Islet of Langerhans (tissue), 1 donor: ENCODE data around the gene SLC34A3.

Experiments used
- FAIRE-seq: peaks from one replicate; lab custom pipeline; 2011; peaks lifted over from hg19 to GRCh38; lab: Jason Lieb, UNC

The SLC34A3 gene

DNA sequence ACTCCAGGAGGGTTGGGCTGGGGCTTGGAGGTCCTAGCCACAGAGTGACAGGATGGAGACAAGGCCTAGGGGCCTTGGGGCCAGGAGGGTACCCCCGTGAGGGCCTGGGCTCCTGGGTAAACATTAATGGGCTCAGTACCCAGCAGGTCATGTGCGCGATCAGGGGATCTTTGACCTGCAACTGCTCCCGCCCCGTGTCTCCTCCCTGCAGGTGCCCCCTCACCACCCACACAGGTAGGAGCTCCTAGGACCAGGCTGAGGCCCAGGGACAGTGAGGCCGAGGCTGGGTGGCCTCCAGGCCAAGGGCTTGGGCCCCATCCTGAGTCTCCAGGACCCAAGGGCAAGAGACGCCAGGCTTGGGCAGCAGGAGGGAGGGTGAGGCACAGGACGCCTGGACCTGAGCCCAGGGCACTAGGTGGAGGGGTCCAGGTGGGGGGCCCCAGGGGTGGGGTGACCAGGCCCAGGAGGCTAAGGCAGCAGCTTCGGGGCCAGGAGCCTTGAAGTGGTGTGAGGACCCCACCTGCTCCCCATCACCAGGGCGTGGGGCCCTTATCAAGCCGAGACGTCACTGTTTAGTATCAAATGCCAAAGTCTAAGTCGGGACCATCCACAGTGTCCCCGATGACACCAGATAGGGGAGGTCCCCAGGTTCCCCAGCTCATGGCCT, at the start of gene SLC34A3:
SLC34A3 (plus strand) TSS at position 197 of the 667 bp plus-strand sequence. CDS start 802 bp downstream, outside the sequence.
- no peak for FAIRE-seq

DNA sequence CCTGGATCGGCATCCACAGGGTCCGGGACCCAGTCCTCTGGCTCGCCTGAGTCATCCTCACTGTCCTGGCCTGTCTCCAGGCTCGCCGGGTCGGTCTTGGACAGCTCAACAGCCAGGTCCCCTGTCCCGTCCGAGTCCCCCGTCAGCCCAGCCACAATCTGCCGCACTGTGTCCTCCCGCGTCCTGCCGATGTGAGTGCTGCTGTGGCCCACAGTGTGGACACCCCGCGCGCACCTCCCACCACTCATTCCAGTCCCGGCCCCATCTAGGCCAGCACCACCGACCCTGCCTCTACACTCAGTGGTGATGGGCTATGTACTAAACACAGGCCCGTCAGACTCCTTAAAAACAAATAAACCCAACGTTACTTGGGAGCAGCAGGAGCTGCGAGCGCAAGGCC, 49.0 kb upstream of the SLC34A3 start:
- FAIRE-seq: no peak

DNA sequence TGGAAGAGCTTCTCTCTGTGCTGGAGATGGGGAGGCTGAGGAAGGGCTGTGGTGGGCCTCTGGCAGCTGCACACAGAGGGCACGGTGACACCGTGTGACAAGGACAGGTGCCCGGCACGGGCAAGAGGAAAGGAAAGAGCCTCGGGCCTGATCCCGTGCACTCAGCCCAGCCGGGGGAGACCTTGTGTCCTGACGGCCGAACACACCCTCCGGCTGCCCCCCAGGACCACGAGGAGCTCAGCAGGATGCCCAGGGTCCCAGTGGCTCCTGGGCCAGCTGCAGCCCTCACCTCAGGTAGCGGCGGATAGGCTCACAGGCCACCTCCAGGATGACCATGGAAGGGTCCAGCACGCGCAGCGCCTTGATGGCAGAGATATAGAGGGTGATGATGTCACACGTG, 47.9 kb upstream of the SLC34A3 start:
- FAIRE-seq: no peak

DNA sequence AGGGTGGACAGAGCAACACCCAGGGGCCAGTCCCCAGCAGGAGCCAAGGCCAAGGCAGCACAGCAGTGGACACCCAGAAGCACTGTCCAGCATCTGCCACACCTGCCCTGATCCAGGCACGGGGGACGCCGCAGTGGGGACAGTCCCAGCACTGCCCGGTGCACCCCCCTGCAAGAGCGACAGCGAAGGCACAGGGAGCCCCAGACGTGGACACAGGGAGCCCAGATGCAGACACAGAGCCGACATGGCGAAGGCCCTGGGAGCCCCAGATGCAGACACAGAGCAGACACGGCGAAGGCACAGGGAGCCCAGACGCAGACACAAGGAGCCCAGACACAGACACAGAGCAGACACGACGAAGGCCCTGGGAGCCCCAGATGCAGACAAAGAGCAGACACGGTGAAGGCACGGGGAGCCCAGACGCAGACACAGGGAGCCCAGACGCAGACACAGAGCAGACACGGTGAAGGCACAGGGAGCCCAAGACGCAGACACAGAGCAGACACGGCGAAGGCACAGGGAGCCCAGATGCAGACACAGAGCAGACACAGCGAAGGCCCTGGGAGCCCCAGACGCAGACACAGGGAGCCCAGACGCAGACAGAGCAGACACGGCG, 46.6 kb upstream of the SLC34A3 start:
- FAIRE-seq: no peak

DNA sequence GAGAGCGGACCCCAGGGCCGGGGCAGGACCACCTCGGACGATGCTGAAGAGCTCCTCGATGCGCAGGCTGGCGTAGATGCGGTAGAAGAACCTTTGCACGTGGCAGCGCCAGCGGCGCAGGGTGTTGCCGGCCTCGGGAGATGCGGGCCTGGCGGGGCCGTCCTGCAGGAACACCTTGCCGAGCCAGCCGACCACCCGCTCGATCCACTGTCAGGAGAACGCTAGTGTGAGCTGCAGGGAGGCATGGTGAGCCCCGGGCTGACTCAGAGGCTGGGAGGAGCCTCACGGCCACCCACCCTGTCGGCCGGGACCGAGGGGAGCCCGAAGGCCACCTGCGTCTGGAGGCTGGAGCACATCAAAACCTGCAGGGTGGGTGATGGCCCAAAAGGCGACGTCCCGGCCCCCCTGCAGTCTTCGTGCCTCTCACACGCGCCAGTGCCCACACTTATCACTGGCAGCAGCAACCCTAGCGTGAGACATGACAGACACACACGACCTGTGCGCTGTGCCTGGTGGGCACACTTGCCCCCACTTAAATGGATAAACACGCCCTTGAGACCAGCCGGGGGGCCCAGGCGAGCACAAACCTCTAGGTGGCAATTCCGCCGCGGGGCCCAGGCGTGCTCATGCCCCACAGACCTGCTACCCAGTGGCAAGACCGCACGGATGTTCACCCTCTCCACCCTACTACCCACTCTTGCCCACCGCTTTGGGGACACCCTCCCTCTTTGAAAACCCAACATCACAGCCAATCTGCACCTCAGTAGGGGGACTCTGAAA, 45.6 kb upstream of the SLC34A3 start:
- FAIRE-seq: no peak

DNA sequence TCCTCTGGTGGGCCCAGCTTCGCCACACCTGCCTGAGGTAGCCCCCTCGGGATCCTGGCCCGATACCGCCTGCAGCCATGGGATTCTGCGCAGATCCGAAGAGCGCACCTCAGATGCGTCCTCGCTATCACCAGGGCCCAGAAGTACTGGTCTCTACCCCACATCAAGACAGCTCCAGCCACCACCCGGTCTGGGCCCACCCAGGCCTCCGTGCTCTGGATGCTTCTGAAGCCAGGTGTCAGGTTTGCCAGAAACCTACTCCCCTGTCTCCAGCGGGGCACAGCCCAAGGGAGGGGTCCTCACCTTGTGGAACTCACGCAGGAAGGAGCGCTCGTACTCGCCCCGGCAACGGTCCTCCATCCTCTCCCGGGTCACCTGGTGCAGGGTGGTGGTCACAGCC, 44.8 kb upstream of the SLC34A3 start:
- no peak for FAIRE-seq

DNA sequence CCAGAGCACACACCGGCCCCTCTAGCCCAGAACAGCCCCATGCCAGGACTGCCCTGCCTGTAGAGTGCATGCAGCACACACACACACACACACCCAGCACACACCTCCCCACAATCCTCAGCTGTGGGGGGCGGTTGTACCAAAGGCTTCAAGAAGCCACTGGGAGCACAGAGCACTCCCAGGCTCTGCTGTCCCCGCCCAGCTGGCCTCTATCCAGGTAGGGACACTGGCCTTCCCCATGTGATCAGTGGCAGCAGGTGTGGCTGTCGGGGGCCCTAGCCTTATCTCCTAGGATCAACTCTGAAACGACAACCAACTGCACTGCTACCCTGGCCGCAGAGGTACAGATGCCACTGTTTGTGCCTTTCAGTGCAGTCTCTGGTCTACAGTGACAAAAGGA, 44.3 kb upstream of the SLC34A3 start:
- no peak for FAIRE-seq

DNA sequence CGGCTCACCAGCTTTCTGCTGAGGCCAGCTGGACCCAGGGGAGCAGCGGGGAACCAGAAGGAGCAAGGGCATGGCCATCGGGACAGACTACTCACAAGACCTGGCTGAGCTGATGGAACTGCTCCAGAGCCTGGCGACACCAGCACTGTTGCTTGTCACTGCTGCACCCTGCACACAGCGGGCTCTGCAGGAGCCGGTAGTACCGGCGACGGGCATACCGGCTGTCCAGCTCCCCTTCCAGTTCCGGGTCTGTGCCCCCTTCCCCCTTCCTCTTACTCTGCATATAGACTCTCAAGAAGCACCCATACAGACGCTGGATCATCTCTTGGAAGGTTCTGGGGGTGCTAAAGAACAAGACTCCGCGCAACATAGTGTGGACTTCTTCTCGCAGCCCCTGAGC, 43.3 kb upstream of the SLC34A3 start:
- no peak for FAIRE-seq

DNA sequence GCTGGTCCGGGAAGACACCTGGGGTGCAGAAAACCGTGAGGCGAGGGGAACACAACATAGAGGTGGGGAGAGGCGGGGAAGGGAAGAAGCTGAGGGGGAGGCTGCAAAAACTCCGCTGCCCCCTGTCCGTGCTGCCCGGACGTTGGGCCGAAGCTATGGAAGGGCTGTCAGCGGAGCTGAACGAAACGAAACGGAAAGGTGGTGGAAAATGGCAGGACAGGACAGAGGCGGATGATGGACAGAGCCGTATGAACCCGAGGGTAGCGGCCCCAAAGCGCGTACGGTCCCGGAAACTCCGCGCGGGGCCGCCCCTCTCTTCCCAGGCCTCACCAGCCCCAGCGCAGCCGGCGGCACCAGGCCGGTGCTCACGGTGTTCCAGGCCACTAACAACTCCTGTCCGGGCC, 42.6 kb upstream of the SLC34A3 start:
- no peak for FAIRE-seq

DNA sequence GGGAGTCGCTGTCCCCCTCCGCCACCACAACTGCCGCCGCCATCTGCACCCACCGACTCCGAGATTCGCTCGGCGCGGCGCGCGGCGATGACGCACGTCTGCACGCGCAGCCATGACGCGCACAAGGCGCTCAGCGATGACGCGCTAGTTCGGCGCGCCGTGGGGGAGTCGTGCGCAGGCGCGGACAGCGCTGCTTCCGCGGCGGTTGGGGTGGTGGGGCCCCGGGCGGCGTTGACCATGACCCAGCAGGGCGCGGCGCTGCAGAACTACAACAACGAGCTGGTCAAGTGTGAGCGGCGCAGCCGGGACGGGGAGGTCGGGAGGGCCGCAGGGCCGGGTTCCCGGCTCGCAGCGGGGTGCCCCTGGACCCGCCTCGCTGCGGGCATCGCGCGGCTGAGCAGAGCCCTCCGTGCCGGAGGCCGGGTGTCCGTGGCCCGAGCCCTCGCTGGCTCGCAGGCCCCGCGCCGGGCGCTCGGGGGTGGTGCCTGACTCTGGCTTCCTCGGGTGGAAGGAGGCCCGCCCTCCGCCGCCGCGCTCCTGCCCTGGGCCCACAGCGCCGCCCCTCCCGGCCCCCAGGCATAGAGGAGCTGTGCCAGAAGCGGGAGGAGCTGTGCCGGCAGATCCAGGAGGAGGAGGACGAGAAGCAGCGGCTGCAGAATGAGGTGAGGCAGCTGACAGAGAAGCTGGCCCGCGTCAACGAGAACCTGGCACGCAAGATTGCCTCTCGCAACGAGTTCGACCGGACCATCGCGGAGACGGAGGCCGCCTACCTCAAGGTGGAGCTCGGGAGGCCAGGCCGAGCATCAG, 42.0 kb upstream of the SLC34A3 start, which contains the start of the genes ANAPC2 and SSNA1:
ANAPC2 (minus strand) TSS at position 71 of the 807 bp plus-strand sequence; CDS start at position 43, 28 bp downstream.
SSNA1 (plus strand) TSS at position 187 of the 807 bp plus-strand sequence; CDS start at position 238, 51 bp downstream.
- FAIRE-seq: no peak

DNA sequence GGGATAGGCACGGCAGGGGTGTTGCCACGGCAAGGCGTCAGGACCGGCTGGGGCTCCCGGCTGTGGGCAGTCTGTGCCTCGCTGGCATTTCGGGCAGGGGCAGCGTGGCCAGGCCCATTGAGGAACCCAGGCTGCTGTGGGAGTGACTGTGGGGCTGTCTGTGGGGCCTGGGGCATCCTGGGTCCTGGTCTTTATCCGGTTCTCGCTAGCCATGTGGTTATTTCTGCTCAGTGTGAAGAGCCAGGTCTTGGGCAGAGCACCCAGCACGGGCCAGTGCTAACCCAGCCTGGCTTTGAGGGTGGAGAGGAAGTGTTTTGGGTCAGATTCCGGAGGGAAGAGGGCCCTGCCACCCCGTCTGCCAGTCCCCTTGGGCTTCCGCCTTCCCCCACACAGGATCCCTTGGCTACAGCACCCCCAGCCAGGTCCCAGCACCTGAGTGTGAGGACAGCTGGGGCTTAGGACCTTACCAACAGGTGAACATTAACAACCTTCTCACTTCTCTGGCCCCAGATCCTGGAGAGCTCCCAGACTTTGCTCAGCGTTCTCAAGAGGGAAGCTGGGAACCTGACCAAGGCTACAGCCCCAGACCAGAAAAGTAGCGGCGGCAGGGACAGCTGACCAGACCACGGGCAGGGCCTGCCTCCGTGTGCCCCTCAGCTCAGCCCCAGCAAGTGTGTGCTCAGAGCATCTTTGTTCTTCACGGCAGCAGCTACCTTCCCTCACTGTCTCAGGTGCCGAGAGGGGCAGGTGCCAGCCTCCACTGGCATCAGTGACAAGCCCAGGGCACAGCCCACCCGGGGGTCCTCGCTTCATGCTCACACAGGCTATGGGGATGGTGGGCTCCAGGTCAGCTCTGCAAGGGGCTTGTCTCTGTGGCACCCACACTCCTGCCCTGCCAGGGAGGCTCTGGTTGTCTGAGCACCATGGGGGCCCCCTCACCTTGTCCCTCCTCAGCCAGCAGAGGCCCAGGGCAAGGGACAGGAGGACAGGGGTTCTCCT, 41.1 kb upstream of the SLC34A3 start:
- FAIRE-seq: no peak

DNA sequence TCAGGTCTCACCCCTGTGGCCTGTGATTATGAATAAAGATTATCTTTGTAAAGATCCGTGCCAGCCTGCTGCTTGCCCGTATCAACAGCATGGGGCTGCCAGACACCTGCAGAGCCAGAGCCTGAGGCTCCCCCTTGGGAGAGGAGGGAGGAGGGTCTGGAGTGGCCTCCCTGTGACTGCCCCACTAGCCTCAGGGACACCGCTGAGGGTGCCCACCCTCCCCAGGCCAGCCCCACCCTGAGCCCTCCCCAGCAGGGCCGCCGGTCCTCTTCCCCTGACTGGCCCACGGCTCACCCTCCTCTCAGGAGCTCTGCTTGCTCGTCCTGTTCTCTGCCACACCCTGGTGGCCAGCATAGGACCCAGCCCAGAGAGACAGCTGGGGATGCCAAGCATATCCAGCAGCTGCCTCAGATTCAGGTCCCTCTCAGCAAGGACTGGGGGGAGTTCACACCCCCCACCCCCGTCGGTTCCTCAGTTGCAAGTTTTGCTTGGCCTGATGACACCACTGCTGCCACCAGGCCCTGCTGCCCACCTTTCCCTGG, 40.3 kb upstream of the SLC34A3 start:
- FAIRE-seq: no peak

DNA sequence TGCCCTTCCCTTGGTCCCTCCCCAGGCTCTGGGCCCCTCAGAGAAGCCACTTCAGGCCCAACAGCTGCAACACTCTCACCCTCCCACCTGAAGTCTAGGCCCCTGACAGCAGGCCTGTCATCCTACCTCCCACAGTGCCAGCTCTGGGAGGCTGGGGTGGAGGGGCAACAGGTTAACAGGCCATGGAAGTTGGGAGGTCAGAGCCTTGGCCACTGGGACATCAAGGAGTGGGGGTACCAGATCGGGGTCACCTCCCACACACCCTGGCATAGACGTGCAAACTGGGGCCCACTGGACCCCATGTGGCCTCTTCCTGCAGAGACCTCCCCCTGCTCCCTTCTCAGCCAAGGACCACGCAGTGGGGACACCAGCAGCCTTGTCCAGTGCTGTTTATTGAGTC, 39.5 kb upstream of the SLC34A3 start:
- no peak for FAIRE-seq

DNA sequence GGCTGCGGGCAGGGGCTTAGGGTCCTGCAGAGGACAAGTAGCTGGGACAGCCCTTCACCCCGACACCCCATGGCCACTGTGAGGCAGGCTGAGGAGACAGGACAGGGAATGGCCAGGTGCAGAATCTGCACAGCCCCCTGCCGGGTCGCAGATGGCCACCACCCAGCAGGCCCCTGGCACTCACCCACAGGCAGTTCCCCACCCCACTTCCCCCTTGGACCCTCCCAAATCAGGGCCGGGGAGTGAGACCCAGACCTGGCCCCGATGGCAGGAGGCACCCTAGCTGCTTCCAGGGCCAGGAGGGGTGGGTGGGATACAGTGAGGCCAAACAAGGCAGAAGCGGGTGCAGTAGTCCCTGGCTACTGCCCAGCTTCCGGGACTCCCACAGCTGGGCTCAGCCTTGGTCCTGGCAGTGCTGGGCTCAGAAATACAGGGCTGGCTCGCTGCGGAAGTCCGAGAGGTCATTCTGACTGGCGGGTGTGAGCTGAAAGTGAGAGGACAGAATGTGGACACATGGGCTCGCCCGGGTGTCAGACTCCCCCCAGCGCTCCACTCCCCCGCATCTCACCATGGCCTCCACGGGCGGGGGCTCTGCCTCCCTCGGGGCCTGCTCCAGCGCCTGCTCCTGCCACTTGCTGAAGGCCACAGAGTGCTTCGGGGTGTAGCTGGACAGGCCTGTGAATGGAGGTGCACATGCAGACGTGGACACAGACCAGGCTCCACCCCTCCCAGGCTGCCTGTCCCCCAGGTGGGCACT, 38.8 kb upstream of the SLC34A3 start:
- no peak for FAIRE-seq

DNA sequence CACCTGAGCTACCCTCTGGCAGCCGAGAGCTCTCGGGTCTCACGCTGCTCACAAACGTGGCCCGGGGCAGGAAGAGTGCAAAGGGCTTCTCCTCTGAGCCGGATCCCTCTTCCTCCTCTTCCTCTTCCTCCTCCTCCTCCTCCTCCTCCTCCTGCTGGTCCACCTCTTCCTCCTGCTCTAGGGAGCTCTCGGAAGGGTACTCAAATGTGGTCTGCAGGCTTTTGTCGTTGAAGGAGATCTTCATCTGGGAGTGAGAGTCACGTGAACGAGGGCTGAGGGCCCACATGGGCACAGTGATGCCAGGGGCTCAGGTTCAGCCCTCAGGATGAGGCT, 38.3 kb upstream of the SLC34A3 start:
- FAIRE-seq: no peak

DNA sequence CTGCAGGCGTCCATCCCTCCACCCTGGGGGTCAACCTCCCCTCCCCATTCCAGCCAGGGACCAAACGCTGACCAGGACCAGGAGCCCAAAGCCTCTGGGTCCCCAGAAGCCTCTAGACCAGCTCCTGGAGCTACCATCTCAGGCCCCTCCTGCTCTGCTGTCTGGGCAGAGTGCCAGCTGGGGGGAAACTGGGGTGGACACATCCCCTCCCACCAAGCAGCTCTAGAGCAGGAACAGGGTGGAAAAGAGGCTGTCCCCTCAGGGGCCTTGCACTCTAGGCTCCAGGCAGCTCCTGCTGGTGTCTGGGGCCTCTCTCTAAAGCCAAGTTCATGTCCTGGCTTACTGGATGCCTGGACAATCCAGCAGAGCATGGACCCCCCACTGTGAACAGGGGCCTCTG, 37.8 kb upstream of the SLC34A3 start:
- no peak for FAIRE-seq

DNA sequence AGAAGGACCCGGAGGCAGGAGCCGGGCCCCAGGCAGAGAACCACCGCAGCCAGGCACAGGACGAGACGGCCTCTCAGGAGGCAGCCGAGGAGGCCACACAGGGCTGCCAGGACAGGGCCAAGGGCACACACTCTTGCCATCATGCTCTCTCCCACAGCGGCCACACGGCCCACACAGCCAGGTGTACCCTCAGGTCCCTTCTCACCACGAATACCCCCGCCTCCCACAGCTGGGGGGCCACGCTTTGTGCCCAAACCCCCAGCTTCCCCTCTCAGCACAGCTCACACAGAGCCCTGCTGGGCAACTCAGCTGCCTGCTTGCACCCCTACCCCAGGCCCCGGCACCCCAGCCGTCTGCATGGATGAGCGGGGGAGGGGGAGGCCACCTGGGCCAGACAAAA, 36.9 kb upstream of the SLC34A3 start:
- FAIRE-seq: no peak

DNA sequence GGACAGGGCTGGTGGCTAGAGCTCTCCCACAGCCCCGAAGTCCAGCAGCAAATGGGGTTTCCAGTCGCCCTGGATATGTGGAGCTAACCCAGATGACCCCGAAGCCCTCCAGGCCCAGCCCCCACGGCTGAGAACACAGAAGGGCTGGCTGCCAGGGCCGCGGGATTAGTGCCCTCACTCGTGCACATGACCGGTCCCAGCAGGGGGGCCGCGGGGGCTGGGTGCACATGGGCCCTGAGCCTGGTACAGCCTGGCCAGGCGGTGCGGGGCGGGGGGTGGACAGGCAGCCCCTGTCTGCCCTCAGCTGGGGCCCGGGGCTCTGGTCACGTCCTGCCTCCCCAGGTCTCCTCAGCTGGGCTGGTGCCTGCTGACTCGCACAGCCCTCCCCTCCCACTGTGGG, 36.3 kb upstream of the SLC34A3 start:
- no peak for FAIRE-seq

DNA sequence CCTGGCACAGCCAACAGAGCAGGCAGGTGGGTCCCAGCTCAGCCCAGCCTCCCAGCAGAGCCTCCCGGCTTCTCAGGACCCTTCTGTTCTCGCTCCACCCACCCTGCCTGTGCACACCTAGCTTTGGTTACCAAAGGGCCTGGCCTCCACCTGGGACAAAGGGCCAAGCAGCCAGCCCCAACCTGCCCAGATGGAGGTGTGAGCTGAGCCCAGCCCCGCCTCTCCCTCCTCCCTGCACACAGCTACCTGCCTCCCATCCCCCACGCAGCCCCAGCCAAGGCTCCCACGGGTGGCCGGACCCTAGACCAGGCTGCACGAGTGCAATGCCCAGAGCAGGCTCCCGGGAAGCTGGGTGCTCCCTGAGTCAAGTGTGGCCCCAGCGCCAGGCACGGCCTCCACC, 35.8 kb upstream of the SLC34A3 start:
- no peak for FAIRE-seq

DNA sequence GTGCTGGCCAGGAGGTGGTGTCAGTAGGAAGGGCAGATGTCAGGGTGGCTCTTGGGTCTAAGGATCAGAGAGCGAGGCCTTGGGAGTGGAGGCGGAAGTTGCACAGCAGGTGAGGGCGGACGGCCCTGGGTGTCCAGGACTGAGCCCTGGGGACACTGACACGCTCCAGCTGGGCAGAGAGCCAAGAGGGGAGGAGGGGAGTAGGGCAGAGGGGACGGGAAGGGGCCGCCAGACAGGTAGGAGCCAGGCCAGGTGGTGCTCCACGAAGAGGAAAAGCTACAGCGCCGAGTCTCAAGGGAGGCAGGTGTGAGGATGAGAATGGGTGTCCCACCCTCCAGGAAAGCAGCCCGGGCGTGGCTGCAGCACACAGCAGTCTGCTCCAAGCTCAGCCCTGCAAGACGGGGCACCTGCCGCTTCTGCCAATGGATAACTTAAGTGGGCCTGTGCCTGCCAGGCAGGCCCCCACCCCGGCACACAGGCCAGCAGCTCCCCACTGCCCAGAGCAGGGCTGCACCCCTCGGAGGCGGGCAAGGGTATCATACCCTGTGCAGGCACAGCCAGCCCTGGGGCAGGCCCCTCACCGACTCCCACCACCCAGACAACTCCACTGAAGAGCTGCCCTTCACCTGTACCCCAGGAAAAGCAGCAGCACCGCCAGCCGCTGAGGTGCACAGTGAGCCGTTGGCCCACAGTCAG, 35.0 kb upstream of the SLC34A3 start:
- FAIRE-seq: no peak
